ENCODE results near the gene CCT6A.
"Not testable (repeated sequence)": the region's sequence is repeated elsewhere in the genome, so short reads cannot be mapped to it uniquely, and the experiment has no call there.

Gene CCT6A

GRCh38 chr7:56051339-56052191 lies at the start of gene CCT6A, which contains the start of gene PSPH:
TSS of gene CCT6A (plus strand) at chr7:56051765. CDS start at chr7:56051849, 84 bp downstream.
TSS of gene PSPH (minus strand) at chr7:56051444. CDS start at chr7:56021212, 30,232 bp downstream.
- DNase-seq, result peak; percentile 93

GRCh38 chr7:56003749-56004148 lies 47.8 kb upstream of the CCT6A start:
- no peak for DNase-seq

- DNase-seq, result no peak
Observed at GRCh38 chr7:56007167-56007652, 44.4 kb upstream of the CCT6A start.

GRCh38 chr7:56007891-56008290 lies 43.7 kb upstream of the CCT6A start:
- DNase-seq, result no peak

GRCh38 chr7:56009695-56010094 lies 41.9 kb upstream of the CCT6A start:
- no peak for DNase-seq

GRCh38 chr7:56017015-56017414 lies 34.5 kb upstream of the CCT6A start:
- DNase-seq, result not testable (repeated sequence)

GRCh38 chr7:56019501-56019900 lies 32.1 kb upstream of the CCT6A start:
- no peak for DNase-seq

- no peak for DNase-seq
Observed at GRCh38 chr7:56023500-56023899, 28.1 kb upstream of the CCT6A start.

- no peak for DNase-seq
Observed at GRCh38 chr7:56026538-56026937, 25.0 kb upstream of the CCT6A start.

- no peak for DNase-seq
Observed at GRCh38 chr7:56028942-56029630, 22.5 kb upstream of the CCT6A start.

- no peak for DNase-seq
Observed at GRCh38 chr7:56030340-56030739, 21.2 kb upstream of the CCT6A start.

GRCh38 chr7:56031556-56031955 lies 20.0 kb upstream of the CCT6A start:
- DNase-seq, result not testable (repeated sequence)

GRCh38 chr7:56032578-56032977 lies 19.0 kb upstream of the CCT6A start:
- not testable (repeated sequence) for DNase-seq

GRCh38 chr7:56033671-56034432 lies 17.7 kb upstream of the CCT6A start:
- peak; percentile 61 for DNase-seq

GRCh38 chr7:56040730-56041129 lies 10.8 kb upstream of the CCT6A start:
- DNase-seq, result no peak

- DNase-seq, result not testable (repeated sequence)
Observed at GRCh38 chr7:56045758-56046157, 5.8 kb upstream of the CCT6A start.

- no peak for DNase-seq
Observed at GRCh38 chr7:56046721-56047445, 4.7 kb upstream of the CCT6A start.

GRCh38 chr7:56047446-56048116 lies 4.0 kb upstream of the CCT6A start:
- not testable (repeated sequence) for DNase-seq

- DNase-seq, result no peak
Observed at GRCh38 chr7:56048245-56048644, 3.3 kb upstream of the CCT6A start.

- not testable (repeated sequence) for DNase-seq
Observed at GRCh38 chr7:56048763-56049162, 2.8 kb upstream of the CCT6A start.

- no peak for DNase-seq
Observed at GRCh38 chr7:56051053-56051338, 569 bp upstream of the CCT6A start.

GRCh38 chr7:56053379-56053778 lies 1.8 kb downstream of the CCT6A start:
- DNase-seq, result no peak
